GM19455 (cell line): Measurements from ENCODE around the gene PHTF2.

Experiments
- ATAC-seq: cut with Tn5 transposase; IDR thresholded peaks from one replicate; pipeline ENCODE4 v1.9.1; 2021; ENCODE audit not compliant: unreplicated experiment

Gene PHTF2

DNA sequence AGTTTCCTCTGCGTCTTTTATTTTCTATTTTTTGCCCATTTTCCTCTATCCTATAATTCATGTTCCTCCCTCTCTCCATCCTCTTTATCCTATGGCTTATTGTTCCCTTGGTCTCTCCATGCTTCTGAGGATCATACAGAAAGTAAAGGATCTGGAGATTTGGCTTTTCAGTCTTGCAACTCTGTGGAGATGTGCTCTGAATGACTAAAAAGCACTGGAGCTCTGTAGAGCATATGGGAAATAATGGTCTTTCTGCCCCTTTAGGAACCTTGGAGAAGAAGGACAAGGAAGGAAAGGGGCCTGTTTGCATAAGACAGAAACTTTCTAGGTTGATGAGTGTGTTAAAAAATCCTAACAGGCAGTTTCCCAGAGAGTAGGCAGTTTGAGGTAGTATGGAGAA is 120.1 kb downstream of the PHTF2 start:
- ATAC-seq, result no peak

DNA sequence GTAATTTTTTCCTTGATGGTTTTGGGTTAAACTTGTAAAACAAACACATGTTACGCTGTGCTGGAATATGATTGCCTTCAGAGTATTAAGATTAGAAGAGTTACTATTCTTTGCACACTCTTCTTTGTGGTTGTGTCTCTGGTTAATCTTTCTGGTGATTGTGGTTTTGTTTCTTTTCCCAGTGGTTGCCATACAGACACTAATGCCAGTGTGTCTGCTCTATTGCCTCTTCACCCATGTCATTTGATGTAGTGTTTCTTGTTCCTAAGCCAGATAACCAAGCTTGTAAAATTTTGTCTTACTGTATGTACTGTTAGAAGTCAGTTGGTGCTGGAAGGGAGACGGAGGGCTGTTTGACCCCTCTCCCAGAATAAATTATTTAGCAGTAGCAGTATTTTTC is 124.8 kb downstream of the PHTF2 start:
- no peak for ATAC-seq

DNA sequence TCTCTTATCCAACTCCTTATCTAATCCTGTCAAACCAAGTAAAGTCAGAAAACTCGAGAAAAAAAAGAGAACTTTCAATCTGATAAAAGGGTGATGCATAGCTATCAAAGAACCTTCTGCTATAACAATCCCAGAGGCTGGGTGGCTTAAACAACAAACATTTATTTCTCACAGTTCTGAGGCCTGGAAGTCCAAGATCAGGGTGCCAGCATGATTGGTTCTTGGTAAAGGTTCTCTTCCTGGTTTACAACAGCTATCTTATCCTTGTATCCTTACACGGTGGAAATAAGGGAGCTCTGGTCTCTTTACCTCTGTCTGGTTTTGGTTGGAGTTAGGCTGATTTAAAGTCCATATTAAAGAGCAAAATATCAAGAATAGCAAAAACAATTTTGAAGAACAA is 131.9 kb downstream of the PHTF2 start:
- ATAC-seq, result no peak

DNA sequence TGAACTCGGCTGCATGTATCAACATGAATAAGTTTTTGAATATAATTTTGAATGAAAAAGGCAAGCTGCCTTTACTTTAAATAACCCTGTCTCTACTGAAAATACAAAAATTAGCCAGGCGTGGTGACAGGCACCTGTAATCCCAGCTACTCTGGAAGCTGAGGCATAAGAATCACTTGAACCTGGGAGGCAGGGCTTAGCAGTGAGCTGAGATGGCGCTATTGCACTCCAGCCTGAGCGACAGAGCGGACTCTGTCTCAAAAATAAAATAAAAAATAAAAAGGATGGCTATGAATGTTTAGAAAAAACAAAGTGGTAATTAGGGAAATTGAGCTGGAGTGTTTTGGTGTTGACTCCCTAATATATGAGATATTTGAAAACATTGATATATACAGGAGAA is 133.3 kb downstream of the PHTF2 start:
- no peak for ATAC-seq

DNA sequence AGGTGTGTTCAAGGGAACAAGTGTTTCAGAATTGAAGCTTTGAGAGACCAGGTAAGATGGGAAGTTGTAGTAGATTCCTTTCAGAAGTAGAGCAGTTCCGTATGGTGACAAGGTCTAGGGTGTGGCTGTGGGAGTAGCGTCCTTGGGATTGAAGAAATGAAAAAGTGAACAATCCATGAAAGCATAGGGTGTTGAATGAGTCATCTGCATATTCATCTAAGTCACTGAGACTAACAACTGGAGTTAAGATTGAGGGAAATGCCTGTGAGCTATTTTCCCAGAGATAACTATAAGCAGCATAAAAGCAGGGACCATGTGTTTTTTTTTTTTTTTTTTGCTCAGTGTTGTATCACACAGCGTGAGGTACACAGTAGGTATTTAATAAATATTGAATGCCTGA is 134.8 kb downstream of the PHTF2 start:
- ATAC-seq, result no peak

DNA sequence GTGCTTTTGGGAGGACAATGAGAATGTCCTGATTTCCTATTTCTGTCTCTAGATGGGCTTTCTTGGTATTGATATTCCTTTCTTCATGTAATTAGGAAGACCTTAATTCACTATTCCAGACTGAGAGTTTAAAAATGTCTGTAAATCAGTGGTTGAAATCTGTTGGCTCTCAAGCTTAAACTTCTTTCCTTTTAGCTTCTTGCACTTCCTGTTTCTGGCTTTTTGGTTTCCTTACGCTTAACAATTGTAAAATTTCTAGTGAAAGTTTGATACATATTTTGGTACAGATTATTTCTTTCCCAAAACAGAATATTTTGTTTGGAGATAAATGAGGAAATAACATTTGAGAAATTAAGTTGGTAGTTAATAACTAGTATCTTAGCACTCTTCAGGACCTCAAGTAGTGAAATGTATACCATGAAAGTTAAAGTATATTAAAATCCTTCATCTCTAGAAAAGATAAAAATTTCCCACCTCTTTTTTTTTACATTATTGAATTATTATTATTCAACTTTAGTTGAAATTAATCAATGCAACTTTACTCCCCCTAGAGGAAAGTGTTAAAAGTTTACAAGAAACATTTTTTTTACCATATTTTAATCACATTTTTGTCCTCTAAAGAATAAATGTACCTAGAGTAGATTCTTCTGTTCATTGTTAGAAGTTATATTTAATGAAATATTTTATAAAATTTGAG is 137.2 kb downstream of the PHTF2 start:
- no peak for ATAC-seq

DNA sequence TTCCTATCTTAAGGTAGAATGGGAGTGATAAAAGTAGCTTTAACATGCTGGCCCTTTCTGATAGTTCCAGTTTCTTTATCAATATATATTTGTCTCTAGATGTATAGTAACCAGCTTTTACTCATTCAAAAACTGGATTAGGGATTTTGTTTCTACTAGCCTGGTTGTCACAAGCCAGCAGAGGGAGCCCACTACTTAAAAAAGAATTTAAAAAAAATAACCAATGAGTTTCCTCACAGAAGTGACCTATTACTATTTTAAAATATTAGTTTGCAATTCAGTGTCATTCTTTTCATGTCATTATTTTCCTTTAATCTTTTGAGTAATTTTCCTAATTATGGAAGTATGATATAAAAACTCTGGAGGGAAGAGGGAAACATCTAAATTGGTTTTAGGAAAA is 142.1 kb downstream of the PHTF2 start:
- ATAC-seq, result no peak

DNA sequence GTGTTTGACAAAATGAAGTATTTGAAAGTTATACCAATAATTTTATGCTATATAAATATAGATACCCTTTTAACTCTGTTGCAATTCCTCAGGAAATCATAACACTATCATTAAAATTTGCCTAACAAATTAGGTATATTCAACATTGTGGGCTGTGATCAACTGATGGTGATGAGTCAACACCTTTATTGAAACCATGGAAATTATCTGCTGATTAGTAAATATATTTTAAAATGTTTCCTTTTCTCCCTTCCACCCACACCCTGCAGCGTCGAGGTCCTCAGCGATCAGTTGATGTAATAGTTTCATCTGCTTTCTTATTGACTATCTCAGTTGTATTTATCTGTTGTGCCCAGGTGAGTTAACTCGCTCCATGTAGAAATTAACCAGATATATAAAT is 143.9 kb downstream of the PHTF2 start:
- ATAC-seq, result no peak

DNA sequence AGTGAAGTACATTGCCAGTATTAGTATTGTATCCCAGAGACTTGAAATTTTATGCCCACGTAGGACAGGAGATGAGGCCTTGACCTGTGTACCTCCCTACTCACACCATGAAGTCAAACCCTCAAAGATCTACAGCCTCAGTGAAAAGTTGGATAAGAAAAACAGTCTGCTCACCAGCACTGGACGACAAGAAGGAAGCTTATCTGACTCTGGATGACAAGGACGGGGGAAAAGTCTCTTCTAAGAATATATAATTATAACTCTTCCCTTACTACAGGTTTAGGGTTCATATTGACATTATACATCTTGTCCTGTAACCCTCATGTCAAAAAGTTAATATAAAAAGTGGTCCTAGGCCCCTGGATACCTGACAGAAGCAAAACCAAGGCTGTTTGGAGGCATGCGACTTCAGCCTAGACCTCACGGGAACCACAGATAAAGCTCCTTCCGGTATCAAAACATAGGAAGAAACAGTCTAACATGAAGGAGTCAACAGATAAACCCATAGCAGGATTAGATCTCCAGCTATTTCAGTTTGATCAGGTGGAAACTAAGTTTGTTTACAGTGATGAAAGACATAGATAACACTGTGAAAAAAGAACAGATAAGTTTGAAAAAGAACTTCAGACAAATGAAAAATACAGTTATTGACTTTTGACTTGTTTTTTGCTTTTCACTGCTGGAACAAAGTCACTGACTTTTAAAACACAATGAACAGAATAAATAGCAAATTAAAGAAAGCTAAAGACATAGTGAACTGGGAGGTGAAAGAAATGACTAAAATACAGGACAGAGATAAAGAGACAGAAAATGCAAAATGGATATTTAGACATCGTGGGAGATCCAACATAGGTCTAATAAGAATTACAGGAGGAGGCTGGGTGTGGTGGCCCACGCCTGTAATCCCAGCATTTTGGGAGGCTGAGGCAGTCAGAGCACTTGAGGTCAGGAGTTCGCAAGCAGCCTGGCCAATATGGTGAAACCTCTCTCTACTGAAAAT is 145.9 kb downstream of the PHTF2 start:
- ATAC-seq, result no peak

DNA sequence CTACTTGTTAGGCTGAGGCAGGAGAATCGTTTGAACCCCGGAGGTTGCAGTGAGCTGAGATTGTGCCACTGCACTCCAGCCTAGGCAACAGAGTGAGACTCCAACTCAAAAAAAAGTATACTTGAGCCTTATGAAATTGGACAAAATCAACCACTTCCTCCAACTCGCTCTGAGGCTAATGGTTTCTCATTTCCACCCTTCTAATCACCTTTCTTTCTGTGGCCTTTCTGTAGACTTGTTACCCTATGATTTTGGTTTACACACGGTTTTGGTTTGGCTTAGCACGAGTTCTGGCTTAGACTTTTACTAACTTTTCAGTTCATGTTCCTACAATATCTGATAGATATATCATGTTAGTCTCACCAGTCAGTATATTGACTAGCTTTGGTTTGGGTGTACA is 152.0 kb downstream of the PHTF2 start:
- ATAC-seq, result no peak

DNA sequence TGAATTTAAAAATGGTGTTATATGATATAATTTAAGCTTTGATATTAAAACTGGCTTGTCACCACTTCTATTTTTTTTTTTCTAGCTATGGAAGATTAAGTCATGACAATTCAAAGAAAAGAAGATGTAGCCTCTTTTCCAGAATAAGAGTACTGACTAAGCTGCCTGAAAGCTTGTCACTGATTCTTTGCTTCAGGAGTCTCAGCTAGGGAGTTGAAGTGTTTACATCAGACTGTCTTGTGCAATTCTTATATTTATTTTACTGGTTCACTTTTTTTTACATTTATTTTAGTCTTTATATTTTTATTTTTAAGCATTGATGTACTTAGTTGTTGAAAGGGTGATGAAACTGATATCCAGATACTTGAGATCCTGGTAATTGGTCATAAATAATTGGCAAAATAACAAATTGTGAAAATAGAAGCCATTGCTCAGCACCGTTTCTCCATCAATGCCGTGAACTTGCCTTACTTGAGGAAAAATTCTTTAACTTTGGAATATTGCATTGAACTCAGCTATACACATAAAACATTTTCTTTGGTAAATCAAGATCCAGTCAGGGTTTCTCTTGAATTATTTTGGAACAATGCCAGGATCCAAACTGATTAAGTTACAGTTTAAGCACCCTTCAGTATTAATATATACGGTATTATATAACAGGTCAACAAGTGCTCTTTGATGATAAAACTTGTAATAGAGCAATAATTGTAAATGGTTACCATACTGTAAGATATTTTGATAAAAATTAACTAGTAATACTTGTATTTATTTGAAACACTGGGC is 156.4 kb downstream of the PHTF2 start:
- ATAC-seq, result no peak

DNA sequence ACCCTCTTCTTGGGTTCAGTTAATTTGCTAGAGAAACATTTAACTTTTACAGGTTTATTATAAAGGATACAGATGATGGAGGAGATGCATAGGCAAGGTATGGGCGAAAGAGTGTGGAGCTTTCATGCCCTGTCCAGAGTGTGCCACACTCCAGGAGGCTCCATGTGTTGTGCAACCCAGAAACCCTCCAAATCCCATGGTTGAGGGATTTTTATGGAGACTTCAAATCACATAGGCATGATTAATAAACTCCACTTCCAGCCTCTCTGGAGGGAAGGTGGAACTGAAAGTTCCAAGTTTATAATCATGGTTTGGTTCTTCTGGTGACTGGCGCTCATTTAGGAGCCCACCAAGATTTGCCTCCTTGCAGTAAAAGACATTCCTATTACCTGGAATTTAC is 159.9 kb downstream of the PHTF2 start:
- no peak for ATAC-seq

DNA sequence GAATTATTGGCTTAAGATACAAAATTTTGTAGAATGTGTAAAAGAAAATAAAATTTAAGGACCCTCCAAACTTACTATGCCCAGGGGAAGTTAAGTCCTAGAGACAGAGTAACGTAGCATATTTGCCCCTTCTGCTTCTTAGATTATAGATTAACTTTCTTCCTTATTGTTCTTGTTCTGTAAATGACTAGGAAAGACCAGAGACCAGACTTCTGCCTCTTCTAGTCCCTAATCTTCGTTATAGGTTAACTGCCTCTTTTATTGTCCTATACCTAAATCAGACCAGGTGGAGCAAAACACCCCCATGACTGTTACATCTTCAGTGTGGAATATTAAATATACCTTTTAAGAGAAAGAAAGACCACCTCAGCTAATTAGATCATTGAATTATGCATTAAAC is 160.5 kb downstream of the PHTF2 start:
- no peak for ATAC-seq

DNA sequence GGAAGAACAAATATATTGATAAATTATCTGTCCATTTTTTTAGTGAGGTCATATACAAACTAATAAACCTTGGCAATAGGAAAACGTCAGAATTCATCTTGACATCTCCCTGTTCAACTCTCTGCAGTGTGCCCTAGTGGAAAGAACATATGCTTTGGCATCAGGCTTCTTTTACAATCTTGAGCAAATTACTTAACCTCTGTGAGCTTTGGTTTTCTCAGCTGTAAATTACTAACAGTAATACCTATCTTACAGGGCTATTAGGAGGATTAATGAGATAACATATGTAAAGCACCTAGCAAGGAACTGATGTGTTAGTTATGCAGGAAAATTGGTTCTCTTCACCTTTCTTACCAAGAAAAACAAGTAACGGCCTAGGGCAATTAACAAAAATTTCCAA is 161.8 kb downstream of the PHTF2 start:
- ATAC-seq, result no peak

DNA sequence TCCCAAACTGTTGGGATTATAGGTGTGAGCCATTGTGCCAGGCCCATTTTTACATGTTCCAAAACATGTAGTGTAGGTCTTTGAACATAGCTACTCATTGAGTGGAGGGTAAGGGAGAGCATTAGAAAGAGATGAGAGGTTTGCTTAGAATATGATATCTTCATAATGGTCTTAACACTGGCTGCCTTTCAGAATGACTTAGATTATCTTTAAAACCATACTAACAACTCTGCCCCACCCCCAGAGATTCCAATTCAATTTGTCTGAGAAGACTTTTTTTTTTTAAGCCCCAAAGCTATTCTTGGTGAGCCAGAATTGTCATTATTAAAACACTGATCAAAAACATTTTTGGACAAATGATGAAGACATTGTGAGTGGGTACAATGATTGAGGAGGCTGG is 168.9 kb downstream of the PHTF2 start:
- no peak for ATAC-seq

DNA sequence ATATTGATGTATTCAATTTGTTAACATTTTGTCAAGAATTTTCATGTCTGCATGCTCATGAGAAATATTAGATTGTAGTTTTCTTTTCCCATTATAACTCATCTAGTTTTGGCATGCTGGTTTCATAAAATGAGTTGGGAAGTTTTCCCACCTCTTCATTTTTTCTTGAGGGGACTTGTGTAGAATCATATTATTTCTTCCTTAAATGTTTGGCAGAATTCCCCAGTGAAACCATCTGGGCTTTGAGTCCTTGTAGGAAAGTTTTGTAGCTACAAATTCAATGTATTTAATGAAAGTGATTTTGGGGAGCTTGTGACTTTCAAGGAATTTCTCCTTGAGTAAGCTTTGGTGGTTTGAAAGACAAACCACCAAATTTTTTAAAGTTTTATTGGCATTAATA is 173.2 kb downstream of the PHTF2 start:
- no peak for ATAC-seq

DNA sequence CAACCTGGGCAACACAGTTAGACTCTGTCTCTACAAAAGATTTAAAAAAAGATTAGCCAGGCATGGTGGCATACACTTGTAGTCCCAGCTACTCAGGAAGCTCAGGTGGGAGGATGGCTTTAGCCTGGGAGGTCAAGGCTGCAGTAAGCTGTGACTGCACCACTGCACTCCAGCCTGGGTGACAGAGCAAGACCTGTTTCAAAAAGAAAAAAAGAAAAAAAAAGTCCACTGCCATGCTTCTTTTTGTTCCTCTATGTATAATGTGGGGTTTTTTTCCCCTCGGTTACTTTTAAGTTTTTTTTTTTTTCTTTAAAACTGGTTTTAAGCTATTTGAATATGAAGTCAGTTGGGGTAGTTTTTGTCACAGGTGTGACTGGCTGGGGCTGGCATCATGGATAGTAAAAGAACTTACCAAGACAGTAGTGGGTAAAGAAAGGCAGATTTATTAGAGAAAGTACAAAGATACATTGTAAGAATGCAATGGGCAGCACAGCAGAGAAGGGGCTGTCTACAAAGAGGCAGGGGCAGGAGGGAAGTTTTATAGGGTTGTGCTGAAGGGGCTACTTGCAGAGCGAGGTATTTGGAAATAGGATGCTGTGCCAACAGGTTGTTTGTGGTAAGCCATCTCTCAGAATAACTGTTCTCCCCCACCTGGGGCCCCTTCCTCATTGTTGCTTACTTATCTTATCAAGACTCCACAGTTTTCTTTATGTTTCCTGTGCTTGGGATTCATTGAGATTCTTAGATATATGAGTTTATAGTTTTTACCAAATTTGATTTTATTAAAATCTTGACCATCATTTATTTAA is 177.3 kb downstream of the PHTF2 start:
- no peak for ATAC-seq

DNA sequence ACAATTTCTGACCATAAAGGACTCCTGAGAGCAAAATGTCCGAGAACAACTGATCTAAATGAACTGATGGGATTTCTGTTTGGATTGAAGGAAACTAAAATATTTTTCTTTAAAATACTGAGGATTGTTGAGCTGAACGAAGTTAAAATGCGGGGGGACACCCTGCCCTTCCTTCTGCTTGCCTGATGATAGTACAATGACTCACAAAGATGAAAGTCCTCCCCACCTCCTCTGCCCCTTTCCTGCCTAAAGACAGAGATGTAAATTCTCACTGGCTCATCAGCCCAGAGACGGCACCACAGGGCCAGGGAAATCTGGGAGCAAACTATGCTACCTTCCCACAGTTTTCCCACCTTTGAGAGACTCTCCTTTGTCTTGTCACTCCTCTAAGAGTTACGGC is 180.6 kb downstream of the PHTF2 start:
- ATAC-seq, result no peak

DNA sequence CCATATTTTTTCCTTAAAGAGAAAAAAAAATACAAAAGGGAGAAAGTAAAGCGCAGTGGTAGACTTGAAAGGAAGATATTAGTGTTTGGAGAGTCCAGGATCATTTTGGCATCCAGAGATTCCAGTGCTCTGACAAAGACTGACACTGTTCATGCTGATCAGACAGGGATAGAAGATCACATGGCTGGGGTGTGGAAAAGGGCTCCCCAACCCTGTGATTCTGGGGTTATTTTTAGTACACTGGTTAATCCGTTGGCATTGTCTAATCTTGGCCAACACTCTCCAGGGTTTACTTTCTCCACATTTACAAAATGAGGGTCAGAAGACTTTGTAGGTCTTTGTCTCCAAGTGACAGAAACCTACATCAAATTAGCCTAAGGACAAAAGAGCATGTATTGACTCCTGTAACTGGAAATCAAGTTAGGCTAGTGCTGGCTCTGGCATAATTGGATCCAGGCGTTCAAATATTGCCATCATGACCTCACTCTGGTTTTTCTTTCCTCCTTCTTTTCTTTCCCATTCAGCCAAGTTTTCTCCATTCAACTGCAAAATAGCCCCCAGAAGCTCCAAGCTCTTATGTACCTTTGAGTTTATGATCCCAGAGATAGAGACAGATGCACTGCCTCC is 181.6 kb downstream of the PHTF2 start:
- no peak for ATAC-seq

DNA sequence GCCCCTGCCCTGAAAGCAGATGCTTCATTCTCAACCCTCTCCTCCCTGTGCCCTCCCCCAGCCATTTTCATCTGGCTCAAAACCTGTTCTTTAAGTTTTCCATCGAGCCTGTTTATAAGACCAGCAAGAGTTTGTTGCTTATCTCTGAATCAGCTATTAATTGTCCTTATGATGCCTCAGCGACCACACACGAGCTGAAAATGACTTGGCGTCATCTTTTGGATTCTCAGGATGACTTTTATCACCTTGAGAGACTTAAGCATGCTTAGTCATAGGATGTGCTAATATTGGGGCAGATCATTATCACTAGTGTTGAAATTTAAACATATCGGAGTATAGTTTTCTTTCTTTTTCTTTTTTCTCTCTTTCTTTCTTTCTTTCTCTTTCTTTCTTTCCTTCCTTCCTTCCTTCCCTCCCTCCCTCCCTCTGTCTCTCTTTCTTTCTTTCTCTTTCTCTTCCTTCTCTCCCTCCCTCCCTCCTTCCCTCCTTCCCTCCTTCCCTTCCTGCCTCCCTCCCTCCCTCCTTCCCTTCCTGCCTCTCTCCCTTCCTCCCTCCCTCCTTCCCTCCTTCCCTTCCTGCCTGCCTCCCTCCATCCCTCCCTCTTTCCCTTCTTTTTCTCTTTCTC is 184.5 kb downstream of the PHTF2 start:
- no peak for ATAC-seq
